ENCODE results near the gene E2F7.
A peak's percentile ranks its signal among the peaks of the same experiment; 100 is the strongest.

E2F7 gene

DNA sequence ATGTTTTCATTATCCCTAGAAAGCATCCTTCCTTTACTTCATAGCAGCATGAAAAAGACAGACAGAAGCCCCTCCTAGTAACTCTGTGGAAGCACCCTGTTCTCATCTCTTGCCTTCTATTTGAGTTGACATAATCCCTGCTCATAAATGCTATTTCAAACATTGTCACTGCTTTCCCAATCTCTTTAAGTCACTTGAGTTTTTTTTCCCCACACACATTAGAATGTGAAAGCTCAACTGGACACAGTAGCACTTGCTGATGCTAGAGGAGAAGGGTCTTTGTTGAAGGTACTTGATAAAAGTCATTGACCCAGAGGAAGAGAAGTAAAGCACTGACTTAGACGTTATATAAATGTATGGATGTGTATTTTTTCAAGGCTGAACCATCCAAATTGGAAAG is 3.0 kb downstream of the E2F7 start:
- DNase-seq: no peak

DNA sequence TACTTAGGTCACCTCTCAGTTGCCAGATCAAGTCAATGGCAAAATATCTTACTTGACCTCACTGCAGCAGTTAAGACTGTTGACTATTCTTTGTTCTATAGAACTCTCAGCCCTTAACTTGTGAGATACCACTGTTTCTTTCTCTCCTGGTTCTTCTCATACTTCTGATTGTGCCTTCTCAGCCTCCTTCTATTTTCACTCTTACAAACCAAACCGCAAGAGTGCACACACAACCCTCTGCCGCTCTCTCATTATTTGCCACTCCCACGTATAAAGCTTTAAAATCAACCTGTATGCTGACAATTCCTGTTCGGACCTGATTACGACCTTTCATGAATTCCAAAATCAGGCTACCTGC is 4.5 kb downstream of the E2F7 start:
- DNase-seq: no peak

DNA sequence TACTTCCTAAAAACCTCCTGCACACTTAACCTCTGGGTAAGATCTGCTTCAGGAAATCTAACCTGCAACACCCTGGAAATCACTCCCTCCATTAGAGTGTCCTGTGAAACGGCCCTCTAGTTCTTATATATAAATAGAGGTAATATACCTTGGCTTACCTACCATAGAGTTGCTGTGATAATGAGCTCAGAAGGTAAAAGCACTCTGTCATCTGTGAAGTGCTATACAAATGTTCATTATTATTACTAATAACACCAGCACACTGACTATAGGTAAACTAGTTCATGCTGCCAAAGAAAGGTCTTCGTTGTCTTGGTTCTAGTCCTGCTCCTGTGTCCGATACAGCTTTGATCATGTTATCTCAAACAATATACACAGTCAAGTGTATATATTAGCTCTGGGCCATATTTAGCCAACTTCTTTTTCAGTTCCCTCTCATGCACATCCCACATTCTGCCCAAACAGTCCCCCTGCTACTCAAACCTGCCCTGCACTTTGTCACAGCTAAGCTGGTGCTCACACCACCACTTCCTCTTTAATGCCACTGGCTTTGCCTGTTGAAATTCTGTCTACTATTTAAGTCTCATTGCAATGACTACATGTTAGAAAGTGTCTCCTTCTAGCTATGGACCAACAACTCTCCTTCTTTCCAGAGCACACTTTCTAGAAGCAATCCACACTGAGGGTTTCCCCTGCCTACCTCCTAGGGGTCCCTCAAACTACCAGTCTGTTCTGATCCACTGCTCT is 5.1 kb downstream of the E2F7 start:
- no peak for DNase-seq

DNA sequence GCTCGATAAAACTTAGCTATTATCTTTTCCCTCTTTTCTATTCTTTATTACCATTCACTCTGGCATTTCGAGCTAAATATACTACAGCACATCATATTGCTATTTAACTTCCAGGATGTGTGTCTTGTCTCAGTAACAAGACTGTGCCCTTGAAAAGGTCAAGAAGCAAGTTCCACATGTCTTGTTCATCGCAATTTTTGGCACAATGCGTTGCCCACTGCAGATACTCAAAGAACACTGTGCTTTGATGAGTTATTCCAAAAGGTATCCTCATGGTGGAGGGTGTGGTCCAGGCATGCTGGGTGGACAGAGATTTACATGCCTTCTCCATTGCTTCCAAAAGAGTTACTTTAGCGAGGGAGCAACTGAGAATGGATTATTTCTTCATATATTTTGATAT is 6.6 kb downstream of the E2F7 start:
- no peak for DNase-seq

DNA sequence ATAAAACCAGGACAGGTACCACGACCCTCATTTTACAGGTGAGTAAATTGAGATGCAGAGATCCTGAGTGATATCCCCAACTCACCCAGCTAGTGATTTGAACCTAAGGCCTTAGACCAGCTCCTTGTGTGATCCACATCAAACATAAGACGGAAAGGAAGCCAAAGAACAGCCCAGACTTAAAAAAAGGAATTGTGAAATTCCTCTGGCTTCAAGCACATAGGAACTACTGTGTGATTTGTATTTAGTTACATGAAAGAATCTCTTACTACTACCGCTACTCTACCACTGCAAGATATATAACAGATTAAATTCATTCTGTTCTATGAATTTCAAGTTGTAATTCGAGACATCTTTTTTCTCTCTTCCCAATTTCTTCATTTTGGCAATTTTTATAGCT is 10.5 kb downstream of the E2F7 start:
- DNase-seq: no peak

DNA sequence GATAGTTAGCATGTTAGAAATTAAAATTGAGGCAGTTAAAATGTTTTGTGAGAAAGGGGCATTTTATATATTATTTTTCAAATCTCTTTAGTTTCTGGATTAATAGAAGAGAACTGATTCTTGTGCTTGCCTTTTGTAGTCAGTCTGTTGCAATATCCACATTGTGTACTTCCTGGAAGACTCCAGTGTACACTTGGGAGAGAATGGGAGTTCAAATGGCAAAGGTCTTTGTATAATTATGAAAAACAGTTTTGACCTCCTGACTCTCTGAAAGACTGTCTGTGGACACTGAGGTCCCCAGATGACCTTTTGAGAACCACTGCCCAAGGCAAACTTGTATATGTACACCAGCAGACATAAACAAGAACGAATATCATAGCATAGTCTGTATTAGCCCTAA is 12.1 kb downstream of the E2F7 start:
- no peak for DNase-seq

DNA sequence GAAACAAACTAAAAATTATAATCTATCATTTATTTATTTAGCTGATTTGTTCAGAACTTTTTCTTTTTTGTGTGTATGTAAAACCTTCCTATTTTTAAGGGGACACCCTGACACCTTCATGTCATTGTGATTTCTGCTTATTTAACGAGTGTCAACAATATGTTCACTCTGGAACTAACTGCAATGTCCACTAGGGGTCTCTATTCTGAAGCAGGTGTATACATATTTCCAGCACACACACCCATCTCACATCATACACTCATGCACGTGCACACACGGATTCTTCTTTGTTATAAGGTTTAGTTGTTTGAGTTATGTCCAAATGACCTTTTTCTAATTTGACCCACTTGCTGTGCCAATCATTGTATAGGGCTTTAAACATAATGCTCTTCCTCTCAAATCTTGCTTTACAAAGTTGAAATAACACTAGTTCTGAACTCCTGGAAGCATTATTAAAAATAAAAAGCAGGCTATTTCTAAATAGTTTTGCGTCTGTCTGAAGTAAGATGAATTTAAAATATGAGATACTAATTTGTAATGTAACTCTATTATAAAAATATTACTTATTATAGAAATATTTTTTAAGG is 15.5 kb downstream of the E2F7 start:
- DNase-seq: peak in 1 of 2 experiments; percentile 46

DNA sequence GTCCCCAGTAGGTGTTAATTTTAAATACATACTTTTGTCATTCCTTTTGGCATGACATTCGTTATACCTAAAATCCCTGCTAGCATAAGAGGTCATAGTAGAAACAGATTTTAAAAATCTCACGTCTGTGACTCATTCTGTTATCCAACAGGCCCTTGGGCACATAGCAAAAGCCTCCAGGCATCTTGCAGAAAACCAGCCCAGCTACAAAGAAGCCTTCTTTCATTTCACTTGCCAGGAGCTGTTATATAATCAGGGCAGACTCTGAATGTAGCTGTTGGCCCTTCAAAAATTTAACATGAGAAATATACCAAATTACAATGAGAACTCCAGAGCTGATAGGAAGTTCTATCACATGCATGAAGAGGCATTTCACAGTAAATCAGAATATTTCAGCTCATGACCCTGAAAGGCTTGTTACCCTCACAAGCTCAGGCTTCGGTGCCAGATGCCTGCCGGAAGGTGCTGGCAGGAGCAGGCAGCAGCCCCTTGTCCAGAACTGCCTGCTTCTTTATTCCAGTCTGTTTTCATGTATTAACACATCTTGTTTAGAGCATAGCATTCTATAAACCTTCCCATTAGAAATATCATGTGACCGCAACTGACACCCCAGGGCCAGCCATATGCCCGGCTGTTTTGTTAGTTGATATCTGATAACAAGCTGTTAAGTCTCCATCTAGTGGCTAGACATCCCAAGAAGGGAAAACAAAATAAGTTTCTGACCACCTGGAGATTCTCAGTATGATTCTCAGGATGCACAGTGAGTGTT is 17.8 kb downstream of the E2F7 start:
- DNase-seq: no peak

DNA sequence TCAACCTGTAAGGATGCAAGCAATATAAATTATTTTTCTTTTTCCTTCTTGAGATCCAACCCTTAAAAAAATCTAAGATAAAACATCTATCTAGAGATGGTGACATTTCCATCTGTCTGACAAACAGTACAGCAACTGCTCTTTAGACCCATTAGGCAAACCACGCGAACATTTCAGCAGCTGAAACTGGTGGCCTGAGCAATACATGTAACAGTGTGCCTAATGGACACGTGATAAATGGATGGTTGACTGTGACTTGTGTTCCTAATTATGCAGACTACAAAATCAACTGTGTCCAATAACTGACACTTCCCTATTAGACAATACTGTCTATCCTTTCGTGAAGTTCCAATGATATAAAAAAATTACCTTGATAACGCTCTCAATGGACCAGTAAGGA is 18.9 kb downstream of the E2F7 start:
- DNase-seq: no peak

DNA sequence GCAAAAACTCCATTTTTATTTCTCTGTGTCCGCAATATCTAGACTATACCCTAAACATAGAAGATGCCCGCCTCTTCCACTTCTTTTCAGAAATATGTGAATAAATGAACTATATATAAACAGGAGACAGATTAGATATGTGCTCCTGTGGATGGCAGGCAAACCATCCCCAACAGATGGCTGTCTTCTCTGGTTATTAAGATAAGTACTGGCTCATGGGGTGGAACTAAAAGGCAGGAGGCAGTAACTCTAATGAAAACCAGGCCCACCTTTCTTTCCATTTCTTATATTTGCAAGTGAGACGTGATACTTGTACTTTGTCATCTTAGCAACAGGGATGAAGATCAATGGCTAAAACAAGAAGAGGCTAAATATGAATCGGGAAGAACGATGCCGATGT is 20.2 kb downstream of the E2F7 start:
- no peak for DNase-seq

DNA sequence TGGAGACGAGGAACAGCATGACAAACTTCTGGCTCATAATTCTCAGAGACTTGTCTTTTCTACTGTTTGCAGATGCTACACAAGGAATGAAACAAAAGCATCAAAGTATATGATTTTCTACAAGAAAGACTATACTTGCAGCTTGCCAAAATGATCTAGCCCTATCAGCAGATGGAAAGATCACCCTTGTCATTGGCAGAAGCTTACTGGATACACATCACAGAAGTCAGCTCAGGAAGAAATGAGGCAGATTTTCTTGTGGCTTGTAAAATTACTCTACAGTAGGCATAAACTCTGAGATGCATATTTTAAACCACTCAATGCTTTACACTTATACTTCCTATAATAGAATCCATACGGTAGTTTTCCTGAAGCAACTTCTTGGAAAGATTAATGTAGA is 20.6 kb downstream of the E2F7 start:
- DNase-seq: no peak

DNA sequence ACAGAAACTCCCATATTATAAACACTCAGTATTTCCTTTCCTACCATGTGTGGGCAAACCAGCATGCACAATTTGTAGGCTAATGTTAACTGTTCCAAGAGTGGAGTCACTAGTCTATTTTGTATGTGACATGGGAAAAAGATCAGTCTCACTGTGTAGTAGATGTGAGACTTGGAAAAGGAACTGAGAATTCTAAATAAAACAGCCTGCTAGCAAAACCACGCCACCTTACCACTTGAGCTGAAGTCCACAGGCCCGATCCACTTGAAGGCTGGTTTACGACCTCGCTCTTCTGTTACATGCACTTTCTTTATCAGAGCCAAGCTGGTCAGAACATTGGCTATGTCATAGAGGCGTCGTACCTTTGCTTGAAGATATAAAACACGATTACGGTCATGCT is 22.5 kb downstream of the E2F7 start:
- DNase-seq: peak; percentile 42 to 61

DNA sequence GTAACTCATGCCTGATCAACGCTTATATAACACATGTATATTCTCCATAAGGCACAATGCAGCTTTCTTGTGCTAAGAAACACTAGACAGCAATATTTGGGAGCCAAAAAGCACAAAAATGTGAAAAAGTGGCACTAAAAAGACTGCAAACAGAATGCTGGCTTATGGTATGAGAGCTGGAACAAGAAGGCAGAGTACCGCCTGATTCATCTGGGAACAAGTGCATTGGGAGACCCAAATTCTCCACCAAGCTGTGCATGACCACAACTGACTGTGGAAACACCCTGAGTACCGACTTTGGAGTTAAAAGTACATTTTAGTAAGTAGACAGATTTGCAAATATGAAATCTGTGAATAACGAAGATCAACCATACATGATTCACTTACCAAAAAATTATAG is 25.1 kb downstream of the E2F7 start:
- no peak for DNase-seq

DNA sequence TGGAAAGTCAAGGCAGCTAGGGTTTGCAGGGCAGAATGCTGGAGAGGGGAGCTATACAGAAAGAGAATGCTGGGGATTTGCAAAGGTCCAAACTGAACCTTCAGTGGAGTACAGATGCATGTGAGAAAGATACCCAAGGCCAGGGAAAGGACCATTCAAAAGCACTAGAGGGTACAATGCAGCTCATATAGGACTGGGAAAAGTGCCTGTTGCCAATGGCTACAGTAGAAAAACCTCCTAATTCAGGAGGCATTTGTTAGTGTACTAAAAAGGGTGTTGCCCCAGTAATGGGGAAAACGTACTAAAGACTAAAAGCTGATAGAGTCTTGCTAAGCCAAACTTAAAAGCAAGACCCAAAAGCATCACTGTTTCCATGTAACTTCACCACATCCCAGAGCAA is 30.1 kb downstream of the E2F7 start:
- DNase-seq: no peak

DNA sequence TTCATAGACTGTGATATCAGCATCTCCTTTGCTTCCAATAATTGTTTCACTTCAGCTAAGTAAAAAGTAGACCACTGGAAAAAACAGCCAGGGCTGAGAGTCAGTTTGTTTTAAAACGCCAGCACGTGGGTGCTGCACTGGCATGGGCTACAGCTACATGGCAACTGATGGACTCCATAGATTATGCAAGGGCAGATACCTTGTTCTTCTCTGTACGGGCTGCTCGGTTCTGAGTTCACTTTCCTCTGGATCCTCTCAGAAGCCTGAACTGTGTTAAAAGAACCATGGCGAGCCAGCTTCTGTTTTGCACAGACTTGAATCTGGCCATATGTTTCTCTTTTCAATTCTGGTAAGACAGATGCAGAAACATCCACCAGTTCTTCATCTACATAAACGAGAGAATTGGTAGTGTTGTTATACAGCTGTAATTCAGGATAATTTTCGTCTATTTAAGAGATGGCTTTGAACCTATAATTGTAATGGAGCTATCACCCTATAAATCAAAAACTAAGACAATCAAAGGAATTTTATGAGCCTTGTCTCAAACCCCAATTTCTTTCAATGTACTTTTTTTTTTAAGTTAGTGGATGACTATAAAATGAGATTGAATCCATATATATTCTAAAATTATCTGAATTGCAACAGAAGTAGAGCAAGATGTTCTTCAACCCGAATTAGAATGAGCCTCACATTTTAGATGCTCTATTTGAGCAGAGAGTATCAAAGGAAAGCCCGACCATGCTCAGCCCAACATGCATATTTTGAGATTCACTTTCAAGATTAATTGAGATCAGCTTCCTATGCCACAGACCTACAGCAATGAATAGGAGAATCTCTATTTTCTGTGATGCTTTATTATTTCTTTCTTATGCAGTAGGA is 31.5 kb downstream of the E2F7 start:
- DNase-seq: no peak

DNA sequence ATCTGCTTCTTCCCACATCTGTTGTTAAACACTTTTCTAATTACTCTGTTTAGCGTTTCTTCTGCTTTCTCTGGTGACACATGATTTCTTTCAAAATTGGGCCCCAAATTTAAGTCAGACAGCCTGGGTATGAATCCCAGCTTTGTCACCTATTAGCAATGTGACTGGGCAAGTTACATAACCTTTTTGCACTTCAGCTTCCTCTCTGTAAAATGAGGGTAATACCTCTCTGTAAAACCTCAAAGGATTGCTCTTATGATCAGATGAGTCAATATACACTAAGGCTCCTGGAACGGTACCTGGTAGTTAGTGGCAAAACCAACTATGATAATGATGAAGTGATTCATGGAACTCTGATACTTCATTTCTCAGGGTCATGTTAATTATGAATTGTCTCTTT is 33.0 kb downstream of the E2F7 start:
- DNase-seq: no peak

DNA sequence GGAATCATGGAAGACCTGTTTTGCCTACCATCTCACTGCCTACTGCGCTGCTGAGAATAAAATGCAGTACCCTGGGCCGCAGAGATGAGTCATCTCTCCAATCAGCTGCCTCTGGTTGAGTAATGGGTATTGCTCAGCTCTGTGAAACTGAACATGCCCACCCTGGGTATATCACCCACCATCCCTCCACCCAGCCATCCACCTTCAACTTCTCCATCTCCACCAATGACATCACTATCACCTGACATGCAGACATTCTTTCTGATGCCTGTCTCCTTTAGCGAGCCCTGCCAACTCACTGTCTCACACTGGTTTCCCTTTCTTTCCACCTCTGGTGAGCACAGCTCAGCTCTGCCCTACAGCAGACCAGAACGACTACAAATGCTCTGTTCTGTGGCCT is 33.6 kb downstream of the E2F7 start:
- DNase-seq: no peak

DNA sequence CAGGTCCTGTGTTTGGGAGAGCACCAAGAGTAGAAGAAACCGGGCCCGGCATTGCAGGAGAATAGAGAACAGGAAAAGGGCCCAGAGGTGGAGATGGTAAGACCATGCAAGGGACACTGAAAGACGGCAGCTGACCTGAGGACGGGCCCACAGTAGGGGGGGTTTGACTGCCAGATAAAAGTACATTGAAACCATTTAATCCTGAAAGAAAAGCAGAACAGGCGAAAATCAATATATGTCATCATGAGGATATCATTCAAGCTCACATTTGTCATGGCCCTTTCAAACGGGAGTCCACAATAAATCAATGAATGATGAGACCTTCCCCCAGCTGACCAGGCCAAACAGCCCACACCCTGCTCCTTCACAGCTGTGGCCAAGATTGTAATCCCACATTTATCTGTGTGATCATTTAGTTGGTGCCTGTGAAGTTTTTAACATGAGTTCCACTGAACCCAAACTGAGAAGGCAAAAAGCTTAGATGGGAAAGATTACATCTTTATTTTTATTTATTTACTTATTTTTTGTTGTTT is 39.5 kb downstream of the E2F7 start:
- DNase-seq: no peak

DNA sequence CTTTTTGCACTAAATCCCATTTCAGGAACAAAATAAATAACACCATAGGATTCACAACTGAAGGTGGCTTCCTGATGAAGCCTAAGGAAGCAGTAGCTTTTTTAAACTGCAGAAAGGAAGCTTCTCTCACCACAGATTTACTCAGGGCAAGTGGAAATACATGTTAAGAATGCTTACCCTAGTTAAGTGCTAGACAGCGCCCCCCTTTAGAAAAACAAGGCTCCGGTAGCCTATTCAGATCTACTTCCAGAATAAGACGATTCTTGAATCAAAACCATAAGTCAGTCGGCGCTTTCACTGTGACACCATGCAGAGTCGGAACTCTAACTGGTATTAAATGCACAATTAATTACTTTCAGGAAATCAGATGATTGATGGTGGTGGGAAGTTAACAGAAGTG is 41.9 kb downstream of the E2F7 start:
- no peak for DNase-seq

DNA sequence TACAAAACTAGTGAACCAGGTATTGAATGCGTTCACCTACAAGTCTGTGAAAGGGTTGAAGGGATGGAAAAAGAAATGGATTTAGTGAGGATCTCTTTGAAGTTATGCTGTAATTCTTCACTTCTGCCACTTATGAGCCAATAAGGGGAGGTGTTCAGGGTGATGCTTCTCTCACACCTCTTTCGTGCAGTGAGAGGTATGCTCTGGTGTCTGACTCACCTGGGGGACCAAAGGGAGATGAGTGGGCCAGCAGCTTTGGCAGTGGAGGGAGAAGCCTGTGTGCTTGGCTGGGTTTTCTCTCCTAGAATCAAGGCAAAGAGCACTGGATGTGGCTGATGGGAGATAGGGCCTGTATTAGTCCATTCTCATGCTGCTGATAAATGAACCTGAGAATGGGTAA is 45.4 kb downstream of the E2F7 start:
- DNase-seq: no peak

DNA sequence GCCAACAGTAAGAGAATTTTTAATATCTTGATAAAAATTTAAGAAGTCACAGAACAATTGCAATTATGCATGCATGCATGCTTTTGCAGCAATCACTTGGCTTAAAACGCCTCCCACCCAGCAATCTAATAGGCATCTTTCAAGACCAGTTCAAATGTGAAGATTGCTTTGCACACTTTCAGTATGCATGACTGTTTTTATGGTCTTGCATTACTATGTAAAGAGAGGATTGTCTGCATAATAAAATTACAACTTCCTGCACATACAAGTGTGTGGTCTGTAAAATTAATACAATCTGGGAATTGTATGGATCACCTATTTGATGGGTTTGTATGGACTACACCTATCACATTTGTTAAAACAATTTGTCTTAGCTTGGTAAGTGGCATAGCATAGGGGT is 48.8 kb downstream of the E2F7 start:
- no peak for DNase-seq

DNA sequence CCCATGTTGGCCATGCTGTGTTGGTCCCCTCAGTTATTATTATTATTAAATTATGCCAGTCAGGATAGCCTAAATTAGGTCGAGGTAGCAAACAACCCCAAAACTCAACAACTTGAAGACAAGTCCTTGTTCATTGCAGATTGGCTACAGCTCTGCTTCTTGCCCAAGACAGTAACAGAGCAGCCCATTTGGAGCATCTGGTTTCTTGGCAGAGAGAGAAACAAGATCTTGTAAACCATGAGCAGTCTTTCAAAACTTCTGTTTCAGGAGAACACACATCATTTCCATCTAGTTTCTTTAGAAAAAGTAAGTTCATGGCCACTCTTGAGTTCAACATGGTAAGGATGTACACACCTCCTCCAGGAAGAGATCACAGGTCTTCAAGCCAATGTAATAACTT is 52.3 kb downstream of the E2F7 start:
- no peak for DNase-seq

All from NCI-H187 (cell line).